ENCODE results near the gene IFNAR2.

The IFNAR2 gene

GRCh38 chr21:33267250-33267649, 37.5 kb downstream of the IFNAR2 start:
- Histone ChIP-seq H3K79me1 (ENCODE audit: low read length) (no peaks in the 10 kb centered on the region), H3K27ac (ENCODE audit: low read depth, low read length) (no peak overlapping the region), H3K27me3 (ENCODE audit: insufficient read depth, low read length, poor library complexity) (no peaks in the 10 kb centered on the region), H3K4me3 (ENCODE audit: low read length) (no peak overlapping the region), H2BK15ac (replicated peaks; ENCODE audit: low read depth) (no peak overlapping the region), H3K4me2 (ENCODE audit: low read length) (no peak overlapping the region), H3K4me1 (ENCODE audit: control insufficient read depth, low read depth, low read length) (no peaks in the 10 kb centered on the region), H2BK120ac (ENCODE audit: low read depth, low read length) (no peak overlapping the region), H3K56ac (ENCODE audit: low read length) (peak overlapping the region; percentile 49), H3K23ac (ENCODE audit: low read length) (no peak overlapping the region), H3K18ac (ENCODE audit: low read length) (no peak overlapping the region), H3K79me2 (ENCODE audit: control insufficient read depth, insufficient read depth, low read length) (no peaks in the 10 kb centered on the region), H2AK5ac (ENCODE audit: low read length) (no peak overlapping the region), H3K36me3 (ENCODE audit: control insufficient read depth, insufficient read depth, low read length) (peaks cover 2% of the 10 kb centered on the region), H3K4ac (ENCODE audit: low read depth, low read length) (no peak overlapping the region), H4K5ac (ENCODE audit: low read length) (no peak overlapping the region), H2BK5ac (ENCODE audit: low read length) (no peak overlapping the region), H3K9ac (ENCODE audit: low read length) (no peak overlapping the region), H4K8ac (ENCODE audit: low read depth, low read length) (no peak overlapping the region)
- no peak for DNase-seq
- no CpG with 5 or more reads among the region's 7 CpGs for WGBS (ENCODE audit: extremely low coverage, insufficient coverage, low lambda C conversion rate)

- H3K9ac ChIP-seq (ENCODE audit: low read length): no peak overlapping the region
- H2AK5ac ChIP-seq (ENCODE audit: low read length): no peak overlapping the region
- no peaks in the 10 kb centered on the region for H3K27me3 ChIP-seq (ENCODE audit: insufficient read depth, low read length, poor library complexity)
- no peak overlapping the region for H2BK15ac ChIP-seq (replicated peaks; ENCODE audit: low read depth)
- no peak overlapping the region for H3K56ac ChIP-seq (ENCODE audit: low read length)
- no peak overlapping the region for H2BK5ac ChIP-seq (ENCODE audit: low read length)
- H3K79me2 ChIP-seq (ENCODE audit: control insufficient read depth, insufficient read depth, low read length): no peaks in the 10 kb centered on the region
- no peak overlapping the region for H3K18ac ChIP-seq (ENCODE audit: low read length)
- no peak for DNase-seq
- H3K4me2 ChIP-seq (ENCODE audit: low read length): no peak overlapping the region
- no CpG with 5 or more reads among the region's 7 CpGs for WGBS (ENCODE audit: extremely low coverage, insufficient coverage, low lambda C conversion rate)
- no peak overlapping the region for H4K5ac ChIP-seq (ENCODE audit: low read length)
- H4K8ac ChIP-seq (ENCODE audit: low read depth, low read length): no peak overlapping the region
- H3K27ac ChIP-seq (ENCODE audit: low read depth, low read length): no peak overlapping the region
- H3K23ac ChIP-seq (ENCODE audit: low read length): no peak overlapping the region
- H3K4ac ChIP-seq (ENCODE audit: low read depth, low read length): no peak overlapping the region
- peaks cover 1% of the 10 kb centered on the region for H3K36me3 ChIP-seq (ENCODE audit: control insufficient read depth, insufficient read depth, low read length)
- H3K79me1 ChIP-seq (ENCODE audit: low read length): no peaks in the 10 kb centered on the region
- H3K4me1 ChIP-seq (ENCODE audit: control insufficient read depth, low read depth, low read length): no peaks in the 10 kb centered on the region
- no peak overlapping the region for H3K4me3 ChIP-seq (ENCODE audit: low read length)
- H2BK120ac ChIP-seq (ENCODE audit: low read depth, low read length): no peak overlapping the region
These were observed 38.6 kb downstream of the IFNAR2 start for GRCh38 chr21:33268393-33268736.

- Histone ChIP-seq H3K36me3 (ENCODE audit: control insufficient read depth, insufficient read depth, low read length) (no peaks in the 10 kb centered on the region), H2BK15ac (replicated peaks; ENCODE audit: low read depth) (no peak overlapping the region), H2AK5ac (ENCODE audit: low read length) (no peak overlapping the region), H3K18ac (ENCODE audit: low read length) (no peak overlapping the region), H4K8ac (ENCODE audit: low read depth, low read length) (no peak overlapping the region), H2BK5ac (ENCODE audit: low read length) (no peak overlapping the region), H3K23ac (ENCODE audit: low read length) (no peak overlapping the region), H3K4me3 (ENCODE audit: low read length) (no peak overlapping the region), H3K56ac (ENCODE audit: low read length) (no peak overlapping the region), H3K4me1 (ENCODE audit: control insufficient read depth, low read depth, low read length) (no peaks in the 10 kb centered on the region), H3K27ac (ENCODE audit: low read depth, low read length) (no peak overlapping the region), H2BK120ac (ENCODE audit: low read depth, low read length) (no peak overlapping the region), H3K9ac (ENCODE audit: low read length) (no peak overlapping the region), H3K79me2 (ENCODE audit: control insufficient read depth, insufficient read depth, low read length) (no peaks in the 10 kb centered on the region), H4K5ac (ENCODE audit: low read length) (no peak overlapping the region), H3K79me1 (ENCODE audit: low read length) (no peaks in the 10 kb centered on the region), H3K4ac (ENCODE audit: low read depth, low read length) (no peak overlapping the region), H3K27me3 (ENCODE audit: insufficient read depth, low read length, poor library complexity) (no peaks in the 10 kb centered on the region), H3K4me2 (ENCODE audit: low read length) (no peak overlapping the region)
- no peak for DNase-seq
- WGBS (ENCODE audit: extremely low coverage, insufficient coverage, low lambda C conversion rate): no CpG with 5 or more reads among the region's 12 CpGs
These were observed 39.2 kb downstream of the IFNAR2 start for GRCh38 chr21:33268737-33269441.

GRCh38 chr21:33270986-33271385, 41.2 kb downstream of the IFNAR2 start:
- no peak overlapping the region for H3K23ac ChIP-seq (ENCODE audit: low read length)
- H4K5ac ChIP-seq (ENCODE audit: low read length): no peak overlapping the region
- no CpG with 5 or more reads among the region's 8 CpGs for WGBS (ENCODE audit: extremely low coverage, insufficient coverage, low lambda C conversion rate)
- H3K9ac ChIP-seq (ENCODE audit: low read length): no peak overlapping the region
- no peaks in the 10 kb centered on the region for H3K27me3 ChIP-seq (ENCODE audit: insufficient read depth, low read length, poor library complexity)
- H3K36me3 ChIP-seq (ENCODE audit: control insufficient read depth, insufficient read depth, low read length): no peaks in the 10 kb centered on the region
- no peak overlapping the region for H2BK15ac ChIP-seq (replicated peaks; ENCODE audit: low read depth)
- H3K79me1 ChIP-seq (ENCODE audit: low read length): no peaks in the 10 kb centered on the region
- no peak overlapping the region for H4K8ac ChIP-seq (ENCODE audit: low read depth, low read length)
- no peak overlapping the region for H2BK5ac ChIP-seq (ENCODE audit: low read length)
- no peaks in the 10 kb centered on the region for H3K79me2 ChIP-seq (ENCODE audit: control insufficient read depth, insufficient read depth, low read length)
- H3K56ac ChIP-seq (ENCODE audit: low read length): no peak overlapping the region
- no peak for DNase-seq
- H3K4ac ChIP-seq (ENCODE audit: low read depth, low read length): no peak overlapping the region
- no peak overlapping the region for H3K4me3 ChIP-seq (ENCODE audit: low read length)
- H3K18ac ChIP-seq (ENCODE audit: low read length): no peak overlapping the region
- H2AK5ac ChIP-seq (ENCODE audit: low read length): no peak overlapping the region
- H3K27ac ChIP-seq (ENCODE audit: low read depth, low read length): no peak overlapping the region
- H2BK120ac ChIP-seq (ENCODE audit: low read depth, low read length): no peak overlapping the region
- no peak overlapping the region for H3K4me2 ChIP-seq (ENCODE audit: low read length)
- no peaks in the 10 kb centered on the region for H3K4me1 ChIP-seq (ENCODE audit: control insufficient read depth, low read depth, low read length)

GRCh38 chr21:33273044-33273443, 43.3 kb downstream of the IFNAR2 start:
- H3K79me1 ChIP-seq (ENCODE audit: low read length): no peaks in the 10 kb centered on the region
- H3K36me3 ChIP-seq (ENCODE audit: control insufficient read depth, insufficient read depth, low read length): no peaks in the 10 kb centered on the region
- WGBS (ENCODE audit: extremely low coverage, insufficient coverage, low lambda C conversion rate): no CpG with 5 or more reads among the region's 6 CpGs
- no peak overlapping the region for H3K18ac ChIP-seq (ENCODE audit: low read length)
- H3K4me3 ChIP-seq (ENCODE audit: low read length): no peak overlapping the region
- no peaks in the 10 kb centered on the region for H3K27me3 ChIP-seq (ENCODE audit: insufficient read depth, low read length, poor library complexity)
- DNase-seq: no peak
- H3K79me2 ChIP-seq (ENCODE audit: control insufficient read depth, insufficient read depth, low read length): no peaks in the 10 kb centered on the region
- no peak overlapping the region for H2BK120ac ChIP-seq (ENCODE audit: low read depth, low read length)
- H4K5ac ChIP-seq (ENCODE audit: low read length): no peak overlapping the region
- H3K23ac ChIP-seq (ENCODE audit: low read length): no peak overlapping the region
- H2BK5ac ChIP-seq (ENCODE audit: low read length): no peak overlapping the region
- no peak overlapping the region for H4K8ac ChIP-seq (ENCODE audit: low read depth, low read length)
- no peak overlapping the region for H2AK5ac ChIP-seq (ENCODE audit: low read length)
- no peak overlapping the region for H2BK15ac ChIP-seq (replicated peaks; ENCODE audit: low read depth)
- H3K27ac ChIP-seq (ENCODE audit: low read depth, low read length): no peak overlapping the region
- H3K4me2 ChIP-seq (ENCODE audit: low read length): no peak overlapping the region
- H3K4me1 ChIP-seq (ENCODE audit: control insufficient read depth, low read depth, low read length): no peaks in the 10 kb centered on the region
- no peak overlapping the region for H3K4ac ChIP-seq (ENCODE audit: low read depth, low read length)
- no peak overlapping the region for H3K9ac ChIP-seq (ENCODE audit: low read length)
- H3K56ac ChIP-seq (ENCODE audit: low read length): no peak overlapping the region

- Histone ChIP-seq H3K27ac (ENCODE audit: low read depth, low read length) (no peak overlapping the region), H3K4me1 (ENCODE audit: control insufficient read depth, low read depth, low read length) (no peaks in the 10 kb centered on the region), H2AK5ac (ENCODE audit: low read length) (no peak overlapping the region), H3K36me3 (ENCODE audit: control insufficient read depth, insufficient read depth, low read length) (no peaks in the 10 kb centered on the region), H2BK15ac (replicated peaks; ENCODE audit: low read depth) (no peak overlapping the region), H3K9ac (ENCODE audit: low read length) (no peak overlapping the region), H3K56ac (ENCODE audit: low read length) (no peak overlapping the region), H3K79me1 (ENCODE audit: low read length) (no peaks in the 10 kb centered on the region), H3K4me2 (ENCODE audit: low read length) (no peak overlapping the region), H4K5ac (ENCODE audit: low read length) (no peak overlapping the region), H3K23ac (ENCODE audit: low read length) (no peak overlapping the region), H3K4me3 (ENCODE audit: low read length) (no peak overlapping the region), H3K18ac (ENCODE audit: low read length) (no peak overlapping the region), H3K27me3 (ENCODE audit: insufficient read depth, low read length, poor library complexity) (no peaks in the 10 kb centered on the region), H4K8ac (ENCODE audit: low read depth, low read length) (no peak overlapping the region), H3K79me2 (ENCODE audit: control insufficient read depth, insufficient read depth, low read length) (no peaks in the 10 kb centered on the region), H2BK5ac (ENCODE audit: low read length) (no peak overlapping the region), H2BK120ac (ENCODE audit: low read depth, low read length) (no peak overlapping the region), H3K4ac (ENCODE audit: low read depth, low read length) (no peak overlapping the region)
- WGBS (ENCODE audit: extremely low coverage, insufficient coverage, low lambda C conversion rate): no CpG with 5 or more reads among the region's 2 CpGs
- no peak for DNase-seq
These were observed 49.0 kb downstream of the IFNAR2 start for GRCh38 chr21:33278721-33279120.
